ENCODE data around the gene PRKAG1. TPM values are rescaled to one million over a fixed set of nuclear protein-coding genes. Genes with fewer than 3 reads are reported as not detected.

PRKAG1 gene
- total RNA-seq, 1 experiment from 2014 or later = 66.5 TPM

DNA sequence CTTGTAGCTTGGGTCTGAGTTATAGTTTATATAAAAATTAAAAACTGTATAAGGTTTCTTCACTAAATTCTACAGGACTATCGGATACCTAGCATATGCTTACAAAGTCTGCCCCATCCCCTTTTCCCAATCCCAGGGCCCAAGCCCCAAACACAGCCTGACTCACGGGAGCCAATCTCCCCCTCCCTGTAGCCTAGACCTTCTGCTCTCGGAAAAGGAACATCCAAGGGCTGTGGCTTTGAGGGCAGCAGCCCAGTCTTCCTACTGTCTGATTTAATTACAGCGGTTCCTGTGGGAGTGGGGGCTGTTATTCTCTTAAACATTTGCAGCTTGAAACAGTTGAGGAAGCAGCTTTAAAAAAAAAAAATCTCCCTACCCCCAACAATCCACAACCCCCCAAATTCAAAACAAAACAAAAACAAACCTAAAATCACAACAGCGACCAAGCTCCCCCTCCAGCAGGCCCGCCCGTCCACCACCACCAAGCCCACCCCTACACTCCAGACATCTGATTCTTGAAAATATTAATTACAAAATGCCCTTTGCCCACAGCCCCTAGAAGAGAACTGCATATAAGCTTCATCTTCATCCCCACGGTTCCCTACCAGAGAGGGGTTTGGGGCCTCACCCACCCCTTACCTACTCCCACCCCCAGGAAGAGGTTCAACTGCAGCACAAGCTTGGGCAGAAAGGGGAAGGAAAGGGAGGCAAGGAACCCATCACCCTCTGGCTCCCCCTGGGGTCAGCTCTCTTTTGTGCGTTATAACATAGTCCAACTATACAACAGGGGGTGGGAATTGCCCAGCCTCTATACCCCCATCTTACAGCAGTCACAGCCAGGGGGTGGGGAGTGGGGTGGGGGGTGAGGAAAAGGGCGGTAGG lies 1.1 kb upstream of the PRKAG1 start:
- Histone ChIP-seq H3F3A (ENCODE audit: low read length, unreplicated experiment) (peaks cover 4% of the 10 kb centered on the region), H3K27ac (ENCODE audit: low read length) (peak overlapping the region; percentile 81), H3K4me1 (ENCODE audit: insufficient read depth, low read length) (peaks cover 18% of the 10 kb centered on the region), H3K4me3 (ENCODE audit: low read length) (peak overlapping the region; percentile 93; the same call in 1 of the 2 replicates), H3K27me3 (ENCODE audit: low read length) (no peaks in the 10 kb centered on the region), H3K9ac (ENCODE audit: low read length) (peak overlapping the region; percentile 94; the same call in 1 of the 2 replicates), H3K79me2 (ENCODE audit: low read length) (peaks cover 28% of the 10 kb centered on the region), H3K4me2 (ENCODE audit: low read length) (peak overlapping the region; percentile 94; the same call in 1 of the 2 replicates), H4K20me1 (ENCODE audit: low read length) (no peaks in the 10 kb centered on the region), H2AFZ (ENCODE audit: low read length) (no peak overlapping the region), H3K9me3 (ENCODE audit: low read length) (no peaks in the 10 kb centered on the region), H3K9me2 (replicated peaks; ENCODE audit: low read length) (no peaks in the 10 kb centered on the region), H3K36me3 (ENCODE audit: low read depth, low read length) (peaks cover 9% of the 10 kb centered on the region; the same call in 1 of the 2 replicates)
- intact Hi-C loops (cut with micrococcal nuclease) = no loop called here
- DNase-seq = peak; percentile 41
- ChIA-PET POLR2A (ENCODE audit: unreplicated experiment) (interaction anchor here (0.6 kb wide), 2 partner anchors 22 to 347 kb away, joined by 5 to 12 read pairs; no protein-coding TSS in a partner anchor), CTCF (interaction anchor here (0.6 to 1.3 kb wide), 2 partner anchors 23 to 101 kb away, joined by 5 to 7 read pairs; no protein-coding TSS in a partner anchor)
- BruUV-seq (replicated peaks) = no TSS peak
- no peak for ATAC-seq
- TF ChIP-seq, protein P1, sequence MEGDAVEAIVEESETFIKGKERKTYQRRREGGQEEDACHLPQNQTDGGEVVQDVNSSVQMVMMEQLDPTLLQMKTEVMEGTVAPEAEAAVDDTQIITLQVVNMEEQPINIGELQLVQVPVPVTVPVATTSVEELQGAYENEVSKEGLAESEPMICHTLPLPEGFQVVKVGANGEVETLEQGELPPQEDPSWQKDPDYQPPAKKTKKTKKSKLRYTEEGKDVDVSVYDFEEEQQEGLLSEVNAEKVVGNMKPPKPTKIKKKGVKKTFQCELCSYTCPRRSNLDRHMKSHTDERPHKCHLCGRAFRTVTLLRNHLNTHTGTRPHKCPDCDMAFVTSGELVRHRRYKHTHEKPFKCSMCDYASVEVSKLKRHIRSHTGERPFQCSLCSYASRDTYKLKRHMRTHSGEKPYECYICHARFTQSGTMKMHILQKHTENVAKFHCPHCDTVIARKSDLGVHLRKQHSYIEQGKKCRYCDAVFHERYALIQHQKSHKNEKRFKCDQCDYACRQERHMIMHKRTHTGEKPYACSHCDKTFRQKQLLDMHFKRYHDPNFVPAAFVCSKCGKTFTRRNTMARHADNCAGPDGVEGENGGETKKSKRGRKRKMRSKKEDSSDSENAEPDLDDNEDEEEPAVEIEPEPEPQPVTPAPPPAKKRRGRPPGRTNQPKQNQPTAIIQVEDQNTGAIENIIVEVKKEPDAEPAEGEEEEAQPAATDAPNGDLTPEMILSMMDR (conservative IDR thresholded peaks at IDR 0.05; ENCODE audit: low read depth, low read length) = peak; percentile 46
- no peak for TF ChIP-seq EZH2 (IDR thresholded peaks at IDR 0.05; ENCODE audit: low read length, unreplicated experiment)

DNA sequence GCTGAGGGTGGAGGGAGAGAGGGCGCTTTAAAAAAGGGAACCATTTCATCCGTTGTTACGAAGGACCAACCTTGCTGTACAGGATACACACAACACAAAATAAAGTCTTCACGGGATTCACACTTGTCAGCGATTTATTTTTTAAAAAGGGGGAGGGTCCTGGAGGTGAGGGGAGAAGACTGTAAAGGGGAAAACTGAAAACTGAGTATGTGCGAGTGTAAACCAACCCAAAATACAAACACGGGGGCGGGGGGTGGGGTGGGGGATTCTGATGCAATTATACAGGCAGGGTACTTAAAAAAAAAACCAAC lies 499 bp upstream of the PRKAG1 start:
- Histone ChIP-seq H3K27me3 (ENCODE audit: low read length) (no peaks in the 10 kb centered on the region), H3K27ac (ENCODE audit: low read length) (peak overlapping the region; percentile 81), H3K4me3 (ENCODE audit: low read length) (peak overlapping the region; percentile 93), H3K4me2 (ENCODE audit: low read length) (peak overlapping the region; percentile 94), H3K9ac (ENCODE audit: low read length) (peak overlapping the region; percentile 94), H3K9me2 (replicated peaks; ENCODE audit: low read length) (no peaks in the 10 kb centered on the region), H3F3A (ENCODE audit: low read length, unreplicated experiment) (peaks cover 4% of the 10 kb centered on the region), H3K36me3 (ENCODE audit: low read depth, low read length) (peaks cover 9% of the 10 kb centered on the region; the same call in 1 of the 2 replicates), H3K4me1 (ENCODE audit: insufficient read depth, low read length) (peaks cover 18% of the 10 kb centered on the region), H2AFZ (ENCODE audit: low read length) (peak overlapping the region; percentile 80), H3K9me3 (ENCODE audit: low read length) (no peaks in the 10 kb centered on the region), H4K20me1 (ENCODE audit: low read length) (no peaks in the 10 kb centered on the region), H3K79me2 (ENCODE audit: low read length) (peaks cover 34% of the 10 kb centered on the region)
- intact Hi-C loops (cut with micrococcal nuclease) = no loop called here
- DNase-seq (no peak), ATAC-seq (peak; percentile 17)
- TF ChIP-seq, protein P1 (conservative IDR thresholded peaks at IDR 0.05; ENCODE audit: low read depth, low read length) = no peak
- TF ChIP-seq EZH2 (IDR thresholded peaks at IDR 0.05; ENCODE audit: low read length, unreplicated experiment) (no peak), EZH2phosphoT487 (IDR thresholded peaks at IDR 0.05; ENCODE audit: borderline replicate concordance, low read length) (no peak)
- BruUV-seq (replicated peaks) = TSS peak; percentile 97
- POLR2A ChIA-PET (ENCODE audit: unreplicated experiment) = interaction anchor here (0.6 kb wide), 2 partner anchors 22 to 348 kb away, joined by 5 to 12 read pairs; no protein-coding TSS in a partner anchor
- CTCF ChIA-PET = interaction anchor here (1.3 kb wide), 1 partner anchor 22 kb away, joined by 7 read pairs; no protein-coding TSS in a partner anchor
